Gastrocnemius medialis (tissue), 4 donors: ENCODE data around the gene COLEC12.

Source experiments
- POLR2A ChIP-seq, 2 donors: fragments of 450-650 bp; IDR thresholded peaks; one replicate each; pipeline ENCODE4 v1.6.1; 2017; ENCODE audit warnings: antibody characterized with exemption in 2 of 2, mild to moderate bottlenecking in 2 of 2, moderate library complexity in 2 of 2
- TF ChIP-seq, protein P1 (sequence below), 5 experiments: fragments of 450-650 bp in 3 of 5; fragments of 200-600 bp in 2 of 5; sonication (generic) in 2 of 5; IDR thresholded peaks in 4 of 5; conservative IDR thresholded peaks in 1 of 5; 1 replicate in 4 of 5; 2 replicates in 1 of 5; pipeline ENCODE4 v1.5.1; 2016 to 2019; ENCODE audit warnings: antibody characterized with exemption in 5 of 5, mild to moderate bottlenecking in 3 of 5, moderate library complexity in 3 of 5

DNA sequence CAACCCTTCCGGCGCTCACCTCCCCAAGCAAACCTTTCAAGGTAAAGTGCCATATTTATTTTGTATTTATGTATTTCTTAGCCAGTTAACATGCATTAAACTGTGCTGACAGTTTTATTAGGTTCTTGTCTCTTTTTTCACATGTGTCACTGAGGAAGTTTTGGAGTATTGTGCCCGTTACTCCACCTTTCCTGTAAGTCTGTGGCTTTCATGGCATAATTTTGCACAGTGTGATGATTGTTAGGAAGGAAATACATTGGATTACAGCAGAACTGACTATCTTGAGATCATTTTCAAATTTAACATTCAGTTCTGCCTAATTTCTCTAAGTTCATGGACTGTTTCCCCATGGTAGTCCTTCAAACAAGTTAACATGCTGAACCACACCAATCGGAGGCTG is 67.7 kb downstream of the COLEC12 start:
- TF ChIP-seq, protein P1, sequence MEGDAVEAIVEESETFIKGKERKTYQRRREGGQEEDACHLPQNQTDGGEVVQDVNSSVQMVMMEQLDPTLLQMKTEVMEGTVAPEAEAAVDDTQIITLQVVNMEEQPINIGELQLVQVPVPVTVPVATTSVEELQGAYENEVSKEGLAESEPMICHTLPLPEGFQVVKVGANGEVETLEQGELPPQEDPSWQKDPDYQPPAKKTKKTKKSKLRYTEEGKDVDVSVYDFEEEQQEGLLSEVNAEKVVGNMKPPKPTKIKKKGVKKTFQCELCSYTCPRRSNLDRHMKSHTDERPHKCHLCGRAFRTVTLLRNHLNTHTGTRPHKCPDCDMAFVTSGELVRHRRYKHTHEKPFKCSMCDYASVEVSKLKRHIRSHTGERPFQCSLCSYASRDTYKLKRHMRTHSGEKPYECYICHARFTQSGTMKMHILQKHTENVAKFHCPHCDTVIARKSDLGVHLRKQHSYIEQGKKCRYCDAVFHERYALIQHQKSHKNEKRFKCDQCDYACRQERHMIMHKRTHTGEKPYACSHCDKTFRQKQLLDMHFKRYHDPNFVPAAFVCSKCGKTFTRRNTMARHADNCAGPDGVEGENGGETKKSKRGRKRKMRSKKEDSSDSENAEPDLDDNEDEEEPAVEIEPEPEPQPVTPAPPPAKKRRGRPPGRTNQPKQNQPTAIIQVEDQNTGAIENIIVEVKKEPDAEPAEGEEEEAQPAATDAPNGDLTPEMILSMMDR (IDR thresholded peaks at IDR 0.05 in 4 of 5, conservative IDR thresholded peaks at IDR 0.05 in 1 of 5): no peak
- TF ChIP-seq POLR2A (IDR thresholded peaks at IDR 0.05): no peak
